DOHH2 (cell line): Measurements from ENCODE around the gene THBS2.

ENCODE experiments used
- EZH2phosphoT487 ChIP-seq: fragments of 200-600 bp; sonication (generic); IDR thresholded peaks from 2 replicates; pipeline ENCODE4 v1.6.1; 2017; ENCODE audit warnings: borderline replicate concordance, mild to moderate bottlenecking, antibody characterized with exemption, low read length, moderate library complexity, mixed read lengths
- TF ChIP-seq, protein P1 (sequence below): fragments of 200-600 bp; sonication (generic); IDR thresholded peaks from one replicate; pipeline ENCODE4 v1.5.1; 2014; ENCODE audit warnings: antibody characterized with exemption, mild to moderate bottlenecking, low read depth, low read length; ENCODE audit not compliant: poor library complexity, severe bottlenecking

DNA sequence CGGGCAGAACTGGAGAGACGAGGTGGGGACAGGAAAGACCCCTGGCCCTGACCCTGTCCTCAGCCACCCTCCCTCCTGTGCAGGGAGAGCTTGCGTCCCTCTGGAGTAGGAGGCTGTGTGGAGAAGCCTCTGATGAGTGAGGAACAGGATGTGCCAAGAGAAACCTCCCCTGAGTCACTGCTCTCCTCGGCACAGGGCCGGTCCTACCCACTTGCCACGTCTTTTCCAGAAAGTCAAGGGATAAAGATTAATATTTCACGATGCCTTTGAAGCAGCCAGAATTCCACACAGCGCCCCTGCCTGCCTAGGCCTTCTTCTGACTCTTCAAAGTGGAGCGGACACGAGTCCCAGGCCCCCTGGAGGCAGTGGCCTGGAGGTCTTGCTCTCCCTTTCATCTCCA lies 34.9 kb upstream of the THBS2 start:
- TF ChIP-seq, protein P1, sequence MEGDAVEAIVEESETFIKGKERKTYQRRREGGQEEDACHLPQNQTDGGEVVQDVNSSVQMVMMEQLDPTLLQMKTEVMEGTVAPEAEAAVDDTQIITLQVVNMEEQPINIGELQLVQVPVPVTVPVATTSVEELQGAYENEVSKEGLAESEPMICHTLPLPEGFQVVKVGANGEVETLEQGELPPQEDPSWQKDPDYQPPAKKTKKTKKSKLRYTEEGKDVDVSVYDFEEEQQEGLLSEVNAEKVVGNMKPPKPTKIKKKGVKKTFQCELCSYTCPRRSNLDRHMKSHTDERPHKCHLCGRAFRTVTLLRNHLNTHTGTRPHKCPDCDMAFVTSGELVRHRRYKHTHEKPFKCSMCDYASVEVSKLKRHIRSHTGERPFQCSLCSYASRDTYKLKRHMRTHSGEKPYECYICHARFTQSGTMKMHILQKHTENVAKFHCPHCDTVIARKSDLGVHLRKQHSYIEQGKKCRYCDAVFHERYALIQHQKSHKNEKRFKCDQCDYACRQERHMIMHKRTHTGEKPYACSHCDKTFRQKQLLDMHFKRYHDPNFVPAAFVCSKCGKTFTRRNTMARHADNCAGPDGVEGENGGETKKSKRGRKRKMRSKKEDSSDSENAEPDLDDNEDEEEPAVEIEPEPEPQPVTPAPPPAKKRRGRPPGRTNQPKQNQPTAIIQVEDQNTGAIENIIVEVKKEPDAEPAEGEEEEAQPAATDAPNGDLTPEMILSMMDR = no peak
- TF ChIP-seq EZH2phosphoT487 = no peak
